Measurements from ENCODE around the gene CRYBA4. TPM values are rescaled to one million over a fixed set of nuclear protein-coding genes. Genes with fewer than 3 reads are reported as not detected.

CRYBA4 gene
- total RNA-seq, 1 experiment from 2014 or later, result not detected

- DNase-seq (ENCODE audit: low spot score), result no peak
- in situ Hi-C loops (cut with HindIII; ENCODE audit: low sequenced_read_pairs), result no loop called here
Measured at GRCh38 chr22:26674211-26675190, 52.7 kb downstream of the CRYBA4 start.

- DNase-seq (ENCODE audit: low spot score), result no peak
- in situ Hi-C loops (cut with HindIII; ENCODE audit: low sequenced_read_pairs), result no loop called here
Measured at GRCh38 chr22:26675687-26676268, 54.0 kb downstream of the CRYBA4 start.

GRCh38 chr22:26677217-26677616 lies 55.5 kb downstream of the CRYBA4 start:
- no peak for DNase-seq (ENCODE audit: low spot score)
- in situ Hi-C loops (cut with HindIII; ENCODE audit: low sequenced_read_pairs), result no loop called here

GRCh38 chr22:26679003-26679629 lies 57.4 kb downstream of the CRYBA4 start:
- in situ Hi-C loops (cut with HindIII; ENCODE audit: low sequenced_read_pairs), result no loop called here
- DNase-seq (ENCODE audit: low spot score), result peak; percentile 71

Other genes starting within 250 kb of the CRYBA4 start
- gene ASPHD2, start 192.7 kb upstream of the CRYBA4 start, total RNA-seq (2014; rRNA removed; shearing (Covaris generic)), result 2.8 and 3.2 TPM in 2 replicates
- gene HPS4, start 138.2 kb upstream of the CRYBA4 start, total RNA-seq (2014; rRNA removed; shearing (Covaris generic)), result 23.6 and 32.7 TPM in 2 replicates
- gene SRRD, start 138.1 kb upstream of the CRYBA4 start, total RNA-seq (2014; rRNA removed; shearing (Covaris generic)), result 32.4 and 47.1 TPM in 2 replicates
- 39.1 and 60.0 TPM in 2 replicates for gene TFIP11, start 109.5 kb upstream of the CRYBA4 start, total RNA-seq (2014; rRNA removed; shearing (Covaris generic))
- 24.1 and 55.9 TPM in 2 replicates for gene TPST2, start 31.8 kb upstream of the CRYBA4 start, total RNA-seq (2014; rRNA removed; shearing (Covaris generic))
- gene CRYBB1, start 3.9 kb upstream of the CRYBA4 start, total RNA-seq (2014; rRNA removed; shearing (Covaris generic)), result not detected in 2 replicates
- 0.14 TPM in 1 of 2 replicates, not detected in the other for gene MIAT, start 35.6 kb downstream of the CRYBA4 start, total RNA-seq (2014; rRNA removed; shearing (Covaris generic))